GM13976 (cell line): ENCODE results near the gene OGFRL1.

ENCODE experiments used
- DNase-seq: peaks from one replicate; pipeline ENCODE4 v3.0.0; 2012; ENCODE audit warnings: low spot score
- CTCF ChIP-seq: IDR thresholded peaks from 2 replicates; pipeline ENCODE4 v1.5.1; 2012; ENCODE audit warnings: borderline replicate concordance, mild to moderate bottlenecking; ENCODE audit not compliant: insufficient read depth; ENCODE audit errors: extremely low read depth, missing control alignments, control extremely low read depth
- in situ Hi-C: fragments of 300-500 bp; cut with MboI; formaldehyde crosslinking; loops from one replicate; pipeline ENCODE4 v1.12.0; 2022; ENCODE audit warnings: low sequenced_read_pairs, mixed read lengths, inconsistent platforms; ENCODE audit not compliant: unreplicated experiment

The OGFRL1 gene

GRCh38 chr6:71284785-71285184 lies 3.8 kb upstream of the OGFRL1 start:
- no peak for TF ChIP-seq CTCF
- in situ Hi-C loops: no loop called here
- no peak for DNase-seq

- in situ Hi-C loops: no loop called here
- DNase-seq: peak; percentile 8
- TF ChIP-seq CTCF: no peak
Observed at GRCh38 chr6:71287038-71287437, 1.6 kb upstream of the OGFRL1 start.

GRCh38 chr6:71287926-71288227 lies 734 bp upstream of the OGFRL1 start:
- in situ Hi-C loops: no loop called here
- TF ChIP-seq CTCF: no peak

GRCh38 chr6:71289039-71289801 lies 609 bp downstream of the OGFRL1 start:
- DNase-seq: no peak
- in situ Hi-C loops: no loop called here
- TF ChIP-seq CTCF: no peak

More at GRCh38 chr6:71287926-71288227, 734 bp upstream of the OGFRL1 start:
- no peak for DNase-seq

GRCh38 chr6:71289802-71290175 lies 1.2 kb downstream of the OGFRL1 start:
- in situ Hi-C loops: no loop called here
- DNase-seq: no peak
- TF ChIP-seq CTCF: no peak

- DNase-seq: no peak
- no peak for TF ChIP-seq CTCF
- in situ Hi-C loops: no loop called here
Observed at GRCh38 chr6:71290611-71291010, 2.0 kb downstream of the OGFRL1 start.
